HG02840 (cell line): ENCODE data around the gene LRPAP1.

ENCODE experiments used
- ATAC-seq: cut with Tn5 transposase; IDR thresholded peaks from one replicate; pipeline ENCODE4 v1.9.1; 2021; ENCODE audit warnings: mild to moderate bottlenecking, moderate library complexity, moderate number of reproducible peaks; ENCODE audit not compliant: unreplicated experiment, low FRiP score

Gene LRPAP1

DNA sequence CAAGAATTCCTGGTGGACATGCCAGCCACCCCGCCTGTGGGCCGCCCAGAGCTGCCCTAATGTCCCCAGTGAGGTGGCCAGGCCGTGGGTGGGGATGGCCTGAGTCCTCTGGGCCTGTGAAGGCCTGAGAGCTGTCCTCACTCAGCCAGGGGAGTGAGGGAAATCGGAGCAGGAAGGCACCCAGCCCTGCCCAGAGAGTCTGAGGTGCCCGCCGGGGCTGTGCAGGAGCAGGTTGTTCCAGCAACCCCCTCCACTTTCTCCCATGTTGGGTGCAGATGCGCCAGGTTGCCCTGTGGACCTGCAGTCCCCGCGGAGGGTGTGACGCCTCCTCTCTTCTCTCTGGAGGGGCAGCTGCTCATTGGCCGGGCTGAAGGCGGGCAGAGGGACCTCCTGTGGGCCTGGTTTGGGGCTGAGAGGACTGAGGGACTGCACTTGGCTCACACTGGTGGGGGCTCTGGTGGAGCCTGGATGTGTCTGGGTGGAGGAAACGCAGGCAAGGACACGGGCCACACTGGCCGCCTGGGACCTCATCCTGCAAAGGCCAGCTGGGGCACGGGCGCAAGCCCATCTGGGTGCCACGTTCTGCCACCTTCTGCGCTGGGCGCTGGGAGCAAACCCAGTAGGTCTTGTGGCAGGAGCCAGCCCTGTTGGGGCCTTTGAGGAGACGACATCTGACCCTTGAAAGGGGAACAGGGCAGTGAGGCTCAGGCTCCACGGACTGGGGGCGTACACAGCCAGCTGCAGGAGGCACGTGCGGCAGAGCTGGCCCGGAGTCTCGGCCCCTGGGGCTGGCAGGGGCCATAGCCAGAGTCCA is 55.1 kb downstream of the LRPAP1 start:
- no peak for ATAC-seq

DNA sequence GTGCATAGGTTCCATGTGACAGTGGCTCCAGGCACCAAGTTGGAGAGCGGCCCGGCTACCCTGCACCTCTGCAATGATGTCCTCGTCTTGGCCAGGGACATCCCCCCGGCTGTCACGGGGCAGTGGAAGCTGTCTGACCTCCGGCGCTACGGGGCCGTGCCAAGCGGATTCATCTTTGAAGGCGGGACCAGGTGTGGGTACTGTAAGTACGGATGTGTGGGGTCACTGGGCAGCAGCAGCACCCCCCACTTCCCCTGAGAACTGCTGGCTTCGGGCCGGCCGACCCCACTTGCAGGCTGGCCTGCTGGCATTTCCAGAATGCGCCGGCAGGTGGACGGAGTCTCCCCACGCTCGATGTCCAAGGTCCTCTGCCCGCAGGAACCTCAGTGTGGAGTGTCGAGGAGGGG is 55.9 kb downstream of the LRPAP1 start:
- no peak for ATAC-seq

DNA sequence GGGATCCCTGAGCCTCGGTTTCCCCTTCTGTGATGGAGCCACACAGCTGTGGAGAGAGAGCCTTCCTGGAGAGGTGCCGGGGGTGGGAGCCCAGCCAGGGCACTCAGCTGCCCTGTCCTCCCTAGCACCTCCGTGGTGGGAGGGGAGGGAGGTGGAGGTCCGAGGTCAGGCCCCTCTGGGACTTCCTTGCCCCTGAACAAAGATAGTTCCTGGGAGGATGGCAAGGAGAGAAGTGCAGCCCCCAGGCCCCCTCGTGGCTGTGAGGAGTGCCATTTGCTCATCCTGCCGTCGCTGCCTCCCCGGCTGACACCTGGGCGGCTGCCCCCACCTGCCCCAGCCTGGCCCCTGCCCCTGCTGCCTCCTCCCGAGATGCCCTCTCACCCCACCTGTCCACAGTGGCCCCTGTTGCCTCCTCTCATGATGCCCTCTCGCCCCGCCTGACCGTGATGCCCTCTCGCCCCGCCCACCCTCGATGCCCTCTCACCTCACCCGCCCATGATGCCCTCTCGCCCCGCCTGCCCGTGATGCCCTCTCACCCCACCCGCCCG is 56.4 kb downstream of the LRPAP1 start:
- no peak for ATAC-seq

DNA sequence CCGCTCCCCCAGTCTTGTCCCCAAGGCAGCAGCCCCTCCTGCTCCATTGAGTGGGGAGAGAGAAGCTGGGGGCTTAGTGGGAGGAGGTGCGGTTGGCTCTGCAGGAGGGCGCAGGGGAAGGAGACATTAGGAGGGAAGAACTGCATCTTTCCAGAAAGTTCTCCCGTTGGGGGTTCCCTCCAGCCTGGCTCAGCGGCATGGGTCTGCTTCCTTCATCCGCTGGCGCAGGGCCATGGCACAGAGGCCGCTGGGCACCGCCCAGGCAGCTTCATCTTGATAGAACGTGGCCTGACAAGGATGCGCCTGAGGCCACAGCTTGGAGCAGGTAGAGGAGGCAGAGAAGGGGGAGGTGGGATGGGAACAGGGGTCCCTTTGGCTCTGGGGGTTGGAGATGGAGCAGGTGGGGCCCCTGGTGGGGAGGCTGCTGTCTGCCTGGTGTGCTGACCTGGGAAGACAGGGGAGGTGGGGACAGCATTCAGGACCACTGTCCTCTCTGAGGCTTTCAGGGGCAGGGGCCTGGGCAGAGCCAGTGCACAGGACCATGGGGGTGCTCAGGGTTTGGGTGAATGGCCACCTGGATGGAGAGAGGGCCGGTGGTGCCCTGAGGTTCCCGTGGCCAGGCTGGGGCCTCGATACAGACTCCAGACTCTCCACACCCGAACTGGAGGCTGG is 57.0 kb downstream of the LRPAP1 start:
- no peak for ATAC-seq

DNA sequence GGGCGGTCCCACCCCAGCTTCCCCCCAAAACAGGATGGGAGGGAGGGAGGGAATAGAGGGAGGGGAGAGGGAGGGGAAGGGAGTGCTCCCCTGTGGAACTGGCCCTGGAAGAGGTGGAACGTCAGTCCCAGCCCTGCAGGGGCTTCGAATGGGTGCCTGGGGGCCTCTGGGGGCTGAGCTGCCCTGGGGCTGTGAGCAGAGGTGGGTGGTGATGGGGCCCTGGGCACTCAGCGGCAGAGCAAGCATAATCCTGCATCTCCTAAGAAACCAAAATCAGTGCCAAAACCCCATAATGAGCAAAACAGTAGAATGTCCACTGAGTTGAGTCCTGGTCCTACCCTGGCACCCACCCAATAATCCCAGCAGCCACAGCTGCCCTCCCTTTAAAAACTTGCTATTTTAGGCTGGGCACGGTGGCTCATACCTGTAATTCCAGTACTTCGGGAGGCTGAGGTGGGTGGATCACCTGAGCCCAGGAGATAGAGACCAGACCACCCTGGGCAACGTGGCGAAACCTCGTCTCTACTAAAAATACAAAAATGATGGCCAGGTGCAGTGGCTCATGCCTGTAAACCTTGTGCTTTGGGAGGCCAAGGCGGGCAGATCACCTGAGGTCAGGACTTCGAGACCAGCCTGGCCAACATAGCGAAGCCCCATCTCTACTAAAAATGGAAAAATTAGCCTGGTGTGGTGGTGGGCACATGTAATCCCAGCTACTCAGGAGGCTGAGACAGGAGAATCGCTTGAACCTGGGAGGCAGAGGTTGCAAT is 58.0 kb downstream of the LRPAP1 start:
- ATAC-seq = no peak

DNA sequence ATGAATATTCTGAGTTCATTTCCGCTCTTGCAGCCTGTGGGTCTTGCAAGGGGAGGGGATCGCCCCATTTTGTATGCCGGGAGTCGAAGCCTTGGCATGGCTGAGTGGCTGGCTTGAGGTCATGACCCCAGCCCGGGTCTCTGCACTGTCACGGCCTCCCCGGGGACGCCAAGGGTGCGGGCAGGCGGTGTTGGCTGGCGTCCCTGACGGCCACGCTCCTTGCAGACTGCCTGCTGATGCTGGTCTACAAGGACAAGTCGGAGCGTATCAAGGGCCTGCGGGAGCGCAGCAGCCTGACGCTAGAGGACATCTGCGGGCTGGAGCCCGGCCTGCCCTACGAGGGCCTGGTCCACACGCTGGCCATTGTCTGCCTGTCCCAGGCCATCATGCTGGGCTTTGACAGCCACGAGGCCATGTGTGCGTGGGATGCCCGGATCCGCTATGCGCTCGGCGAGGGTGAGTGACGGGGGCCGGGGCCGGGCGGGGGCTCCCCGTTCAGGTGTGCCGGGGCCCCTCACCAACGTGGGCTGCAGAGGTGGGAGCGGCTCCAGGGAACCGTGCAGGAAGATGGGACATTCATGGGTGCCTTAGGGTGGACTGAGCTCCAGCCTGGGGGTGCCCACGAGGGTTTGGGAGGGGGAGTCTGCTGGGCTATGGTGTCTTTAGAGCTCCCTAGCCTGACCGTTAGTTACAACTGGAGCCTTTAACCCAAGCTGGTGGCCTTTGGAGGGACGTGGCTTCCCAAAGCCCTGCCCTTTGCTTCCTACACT is 58.9 kb downstream of the LRPAP1 start:
- ATAC-seq = no peak

DNA sequence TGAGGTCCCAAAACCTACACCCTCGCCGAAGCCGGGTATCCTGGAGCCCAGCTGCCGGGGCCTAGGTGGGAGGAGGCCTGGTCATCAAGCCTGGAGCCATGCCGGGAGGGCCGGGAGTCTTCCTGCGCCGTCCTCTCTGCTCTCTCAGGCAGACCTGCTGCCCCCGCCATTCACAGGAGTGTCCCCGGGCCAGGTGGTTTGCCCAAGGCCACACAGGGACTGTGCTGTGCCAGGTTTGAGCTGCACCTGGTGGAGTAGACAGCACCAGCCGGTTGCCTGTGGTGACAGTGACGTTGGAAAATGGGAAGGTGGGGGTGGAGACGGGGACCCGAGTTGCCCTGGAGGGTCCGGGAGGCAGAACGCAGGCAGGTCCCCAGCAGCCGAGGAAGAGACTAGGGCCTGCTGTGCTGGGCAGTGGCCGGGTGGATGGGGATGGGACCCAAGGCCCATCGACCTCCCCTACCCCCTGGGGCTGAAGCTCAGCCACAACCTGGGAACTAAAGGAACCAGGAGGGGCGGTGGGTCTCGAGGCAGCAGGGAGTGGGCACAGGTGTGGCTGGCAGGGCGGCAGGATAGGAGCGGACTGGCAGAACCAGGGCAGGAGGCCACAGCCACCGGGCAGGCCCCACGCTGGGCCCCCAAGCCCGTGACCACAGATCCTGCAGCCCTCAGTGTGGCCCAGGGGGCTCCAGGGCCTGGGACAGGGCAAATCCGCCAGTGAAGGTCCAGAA is 59.6 kb downstream of the LRPAP1 start:
- ATAC-seq = no peak

DNA sequence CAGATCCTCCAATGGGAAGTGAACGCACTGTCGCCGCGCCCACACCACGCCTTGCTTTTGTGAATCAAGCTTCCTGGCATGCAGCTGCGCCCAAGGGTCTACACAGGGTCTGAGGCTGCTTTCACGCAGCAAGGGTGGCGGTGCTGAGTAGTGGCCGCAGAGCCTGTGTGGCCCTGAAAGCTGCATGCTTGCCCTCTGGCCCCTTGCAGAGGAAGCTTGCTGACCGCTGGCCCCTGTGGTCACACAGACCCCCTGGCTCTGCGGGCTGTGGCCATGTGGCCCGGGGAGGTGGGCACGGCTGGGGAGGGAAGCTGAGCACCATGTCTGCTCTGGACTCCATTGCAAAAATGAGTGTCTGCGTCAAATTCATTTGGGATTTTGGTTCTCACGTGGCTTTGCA is 60.3 kb downstream of the LRPAP1 start:
- no peak for ATAC-seq

DNA sequence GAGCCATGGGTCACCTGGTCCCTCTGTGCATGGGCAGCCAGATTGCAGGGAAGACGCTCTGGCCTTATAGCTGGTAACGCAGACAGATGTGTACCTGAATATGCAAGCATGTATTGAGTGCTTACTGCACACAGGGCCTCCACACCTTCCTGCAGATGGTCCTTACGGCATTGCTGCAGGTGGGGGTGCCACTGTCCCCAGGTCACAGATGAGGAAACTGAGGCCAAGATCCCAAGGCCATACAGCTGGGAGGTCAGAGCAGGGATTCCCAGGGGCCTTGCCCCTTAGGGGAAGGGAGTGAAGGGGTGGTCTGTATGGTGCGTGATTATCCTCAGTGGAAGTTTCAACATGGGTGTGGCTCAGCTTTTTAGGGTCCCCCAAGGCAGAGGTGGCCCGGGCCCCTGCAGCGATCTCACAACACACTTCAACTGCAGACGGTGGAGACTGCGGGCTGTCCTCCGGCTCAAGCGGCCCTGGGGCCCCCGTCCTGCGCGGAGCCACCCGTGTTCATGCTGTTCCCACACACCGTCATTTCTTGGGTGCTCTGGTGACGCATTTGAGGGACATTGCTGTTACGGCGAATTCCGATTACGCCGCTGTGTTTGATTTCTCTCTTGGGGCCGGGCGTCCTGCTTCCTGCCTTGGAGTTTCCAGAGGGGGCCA is 61.0 kb downstream of the LRPAP1 start:
- no peak for ATAC-seq

DNA sequence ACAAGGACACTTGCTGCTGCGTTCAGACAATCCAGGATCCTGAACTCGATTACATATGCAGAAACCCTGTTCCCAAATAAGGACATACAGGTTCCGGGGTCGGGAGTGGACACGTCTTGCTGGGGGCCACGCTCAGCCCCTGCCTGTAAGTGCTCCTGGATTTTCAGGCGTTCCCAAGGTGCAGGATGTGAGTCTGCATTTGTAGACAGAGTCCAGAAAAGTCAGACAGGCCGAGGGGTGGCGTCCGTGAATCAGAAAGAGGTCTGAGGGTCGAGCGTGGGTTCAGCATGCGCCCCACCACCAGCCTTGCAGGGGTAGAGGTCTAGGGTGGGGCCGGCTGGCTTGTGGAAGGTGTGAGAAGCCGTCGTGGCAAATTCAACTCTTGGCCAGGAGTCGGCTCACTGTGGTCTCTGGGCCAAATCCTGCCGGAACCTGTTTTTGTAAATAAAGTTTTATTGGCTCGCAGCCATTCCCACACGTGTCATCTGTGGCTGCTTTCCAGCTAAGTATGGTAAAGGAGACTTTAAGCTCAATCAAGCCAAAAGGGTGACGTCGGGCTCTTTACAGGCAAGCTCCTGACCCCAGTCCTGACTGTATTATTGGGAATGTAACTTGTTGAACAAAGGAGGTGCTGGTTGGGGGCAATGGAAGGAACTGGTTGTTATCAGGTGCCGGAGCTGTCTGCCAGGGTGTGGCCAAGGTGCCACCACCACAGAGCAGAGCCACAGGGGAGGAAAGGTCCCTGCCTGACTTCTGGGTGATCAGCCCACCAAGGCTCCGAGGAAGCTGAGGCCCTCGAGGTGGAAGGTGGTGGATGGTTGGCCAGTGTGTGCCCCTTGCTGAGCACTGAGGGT is 61.8 kb downstream of the LRPAP1 start:
- ATAC-seq = no peak

DNA sequence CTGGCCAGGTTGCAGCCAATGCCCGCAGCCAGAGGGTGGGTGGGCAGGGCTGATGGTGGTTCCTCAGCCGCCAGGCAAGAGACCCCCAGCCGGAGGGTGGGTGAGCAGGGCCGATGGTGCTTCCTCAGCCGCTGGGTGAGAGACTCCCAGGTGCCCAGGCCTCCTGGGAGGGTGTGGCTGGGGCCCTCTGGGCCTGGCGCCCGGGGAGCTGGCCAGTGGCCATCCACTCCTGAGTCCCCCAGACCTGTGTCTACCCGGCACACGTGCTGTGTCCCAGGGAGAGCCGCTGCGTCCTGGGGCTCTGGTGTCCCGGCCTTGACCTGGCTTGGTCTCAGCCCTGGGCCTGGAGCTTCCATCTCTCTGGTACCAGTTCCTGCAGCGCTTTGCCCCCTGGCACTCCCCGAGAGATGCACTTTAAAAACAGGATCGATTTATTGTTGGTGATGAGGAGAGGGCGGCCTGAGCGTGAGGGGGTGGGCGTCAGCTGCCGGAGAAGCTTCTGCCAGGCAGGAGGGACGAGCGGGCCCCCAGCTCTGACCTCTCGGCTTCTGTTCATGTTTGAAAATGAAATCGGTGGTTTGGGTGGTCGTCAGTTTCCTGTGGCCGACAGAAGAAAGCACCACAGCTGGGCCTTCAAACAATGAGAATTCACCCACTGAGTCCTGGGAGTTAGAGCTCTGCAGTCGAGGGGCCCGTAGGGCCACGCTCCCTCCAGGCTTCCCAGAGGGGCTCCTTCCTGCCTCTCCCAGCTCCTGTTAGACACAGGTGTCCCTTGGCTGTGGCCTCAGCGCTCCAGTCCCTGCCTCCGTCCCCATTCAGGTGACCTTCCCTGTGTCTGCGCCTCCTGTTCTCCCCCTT is 62.6 kb downstream of the LRPAP1 start:
- ATAC-seq = no peak

DNA sequence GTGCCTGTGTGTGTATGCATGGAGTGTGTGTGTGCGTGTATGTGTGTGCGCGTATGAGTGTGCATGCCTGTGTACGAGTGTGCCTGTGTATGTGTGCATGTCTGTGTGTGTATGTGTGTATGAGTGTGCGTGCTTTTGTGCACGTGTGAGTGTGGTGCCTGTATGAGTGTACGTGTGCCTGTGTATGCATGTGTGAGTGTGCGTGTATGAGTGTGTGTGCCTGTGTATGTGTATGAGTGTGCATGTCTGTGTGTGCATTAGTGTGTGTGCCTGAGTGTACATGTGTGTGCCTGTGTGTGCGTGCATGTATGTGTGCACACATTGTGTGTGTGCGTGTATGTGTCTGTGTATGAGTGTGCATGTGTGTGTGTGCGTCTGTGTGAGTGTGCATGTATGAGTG is 63.4 kb downstream of the LRPAP1 start:
- no peak for ATAC-seq

DNA sequence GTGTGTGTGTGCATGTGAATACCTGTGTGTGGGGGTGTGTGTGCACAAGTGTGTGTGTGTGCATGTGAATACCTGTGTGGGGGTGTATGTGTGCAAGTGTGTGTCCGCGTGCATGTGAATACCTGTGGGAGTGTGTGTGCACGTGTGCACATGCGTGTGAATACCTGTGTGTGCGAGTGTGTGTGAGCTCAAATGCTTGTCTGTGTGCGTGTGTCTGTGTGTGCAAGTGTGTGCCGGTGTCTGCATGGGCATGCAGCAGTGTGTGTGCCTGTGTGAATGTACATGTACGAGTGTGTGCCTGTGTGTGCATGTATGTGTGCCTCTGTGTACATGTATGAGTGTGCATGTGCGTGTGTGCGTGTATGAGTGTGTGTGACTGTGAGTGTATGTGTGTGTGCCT is 64.1 kb downstream of the LRPAP1 start:
- ATAC-seq = no peak

DNA sequence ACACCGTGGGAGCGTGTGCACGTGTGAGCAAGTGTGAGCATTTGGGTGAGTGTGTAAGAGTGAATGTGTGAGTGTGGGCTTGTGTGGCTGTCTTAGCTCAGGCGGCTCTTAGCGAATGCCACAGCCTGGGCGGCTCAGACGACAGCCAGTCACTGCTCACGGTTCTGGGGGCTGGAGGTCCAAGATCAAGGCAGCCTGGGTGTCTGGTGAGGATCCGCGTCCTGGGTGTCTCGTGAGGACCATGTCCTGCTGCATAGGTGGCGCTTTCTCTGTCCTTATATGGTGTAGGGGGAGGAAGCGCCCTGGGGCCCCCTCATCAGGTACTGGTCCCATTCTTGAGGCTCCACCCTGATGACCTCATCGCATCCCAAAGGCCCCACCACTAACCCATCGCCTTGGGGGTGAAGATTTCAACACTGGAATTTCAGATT is 64.6 kb downstream of the LRPAP1 start:
- ATAC-seq = no peak

DNA sequence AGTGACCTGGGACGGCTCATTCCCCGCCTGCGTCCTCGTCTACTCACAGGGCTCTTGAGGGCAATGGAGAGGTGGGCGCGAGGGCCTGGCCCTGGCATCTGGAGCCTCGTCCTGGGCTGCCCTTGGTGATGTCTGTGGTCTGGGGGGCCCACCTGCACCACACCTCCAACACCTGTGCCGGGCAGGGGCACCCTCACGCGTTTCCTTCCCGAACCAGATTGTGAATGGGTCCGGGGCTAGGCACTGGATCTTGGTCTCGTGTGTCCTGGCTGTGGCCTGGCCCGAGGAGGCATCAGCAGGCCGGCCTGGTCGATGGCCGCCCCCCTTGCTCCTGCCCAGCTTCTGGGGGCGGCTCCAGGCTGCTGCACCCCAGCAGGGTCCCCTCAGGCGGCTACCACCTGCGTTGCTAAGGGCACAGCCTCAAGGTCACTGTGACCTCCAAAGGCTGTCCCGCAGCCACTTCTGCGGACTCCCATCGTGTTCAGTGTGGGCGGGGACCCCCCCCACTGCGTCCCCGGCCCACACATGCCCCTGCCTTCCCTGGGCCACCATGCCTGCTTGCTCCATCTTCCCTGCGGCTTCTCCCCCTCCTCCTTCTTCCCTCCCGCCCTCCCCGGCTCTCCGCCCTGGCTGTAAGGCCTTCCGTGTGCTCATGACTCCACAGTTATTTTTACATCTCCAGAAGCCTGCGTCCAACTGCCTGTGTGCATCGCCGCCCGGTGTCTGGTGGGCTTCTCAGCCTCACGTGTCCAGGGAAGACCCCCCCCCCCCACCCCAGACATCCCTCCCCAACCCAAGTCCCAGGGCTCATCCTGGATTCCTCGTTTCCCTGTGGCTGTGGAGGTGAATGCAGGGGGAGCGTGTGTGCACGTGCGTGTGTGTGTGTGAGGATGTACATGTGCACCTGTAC is 65.3 kb downstream of the LRPAP1 start:
- ATAC-seq = no peak
